ENCODE measurements around the gene CCSAP.

- TF ChIP-seq POLR2A (IDR thresholded peaks at IDR 0.05): no peak
- TF ChIP-seq CTCF (IDR thresholded peaks at IDR 0.05): no peak
These were observed 33.8 kb downstream of the CCSAP start for GRCh38 chr1:229309074-229309473.

All from adrenal gland (tissue), 5 donors.